Endodermal cell (in vitro differentiated cells): ENCODE measurements around the gene HYAL1. TPM values are rescaled to one million over a fixed set of nuclear protein-coding genes. Genes with fewer than 3 reads are reported as not detected.

ENCODE experiments used
- DNase-seq: peaks from one replicate; pipeline ENCODE4 v3.0.0-alpha.2; 2017
- H3K27ac ChIP-seq: 2 replicates; pipeline ENCODE4 v1.5.1; 2013; ENCODE audit warnings: mild to moderate bottlenecking, low read depth, low read length, moderate library complexity
- H3K27me3 ChIP-seq: 2 replicates; pipeline ENCODE4 v1.6.1; 2013; ENCODE audit warnings: mild to moderate bottlenecking, low read length, moderate library complexity; ENCODE audit not compliant: insufficient read depth, control insufficient read depth, poor library complexity, severe bottlenecking
- H3K36me3 ChIP-seq: 2 replicates; pipeline ENCODE4 v1.7.0; 2013; ENCODE audit warnings: mild to moderate bottlenecking, low read length, moderate library complexity; ENCODE audit not compliant: control insufficient read depth, insufficient read depth
- H3K4me1 ChIP-seq: one replicate; pipeline ENCODE4 v1.7.0; 2013; ENCODE audit warnings: low read length; ENCODE audit not compliant: control insufficient read depth, insufficient read depth
- H3K4me3 ChIP-seq: 2 replicates; pipeline ENCODE4 v1.5.1; 2013; ENCODE audit warnings: mild to moderate bottlenecking, low read length, moderate library complexity
- H3K9ac ChIP-seq: 2 replicates; pipeline ENCODE4 v1.6.1; 2013; ENCODE audit warnings: mild to moderate bottlenecking, low read length, moderate library complexity; ENCODE audit not compliant: poor library complexity, severe bottlenecking; ENCODE audit errors: extremely low read depth
- H3K9me3 ChIP-seq: 2 replicates; pipeline ENCODE4 v1.6.1; 2013; ENCODE audit warnings: mild to moderate bottlenecking, low read length, moderate library complexity; ENCODE audit not compliant: control insufficient read depth
- H3K27ac Mint-ChIP-seq: 2 replicates; pipeline ENCODE4 v1.8.0; 2020; ENCODE audit warnings: mixed read lengths
- H3K27me3 Mint-ChIP-seq: 2 replicates; pipeline ENCODE4 v1.8.0; 2021; ENCODE audit warnings: mild to moderate bottlenecking, mixed read lengths; ENCODE audit not compliant: insufficient read depth
- H3K36me3 Mint-ChIP-seq: 2 replicates; pipeline ENCODE4 v1.8.0; 2020; ENCODE audit warnings: low read depth, mixed read lengths
- H3K4me1 Mint-ChIP-seq: 2 replicates; pipeline ENCODE4 v1.8.0; 2020; ENCODE audit warnings: mixed read lengths
- H3K4me3 Mint-ChIP-seq: 2 replicates; pipeline ENCODE4 v1.8.0; 2020; ENCODE audit warnings: mild to moderate bottlenecking, moderate library complexity, mixed read lengths
- H3K9me3 Mint-ChIP-seq: 2 replicates; pipeline ENCODE4 v1.8.0; 2020; ENCODE audit warnings: mild to moderate bottlenecking, mixed read lengths
- CTCF ChIP-seq: fragments of 200-600 bp; sonication (generic); conservative IDR thresholded peaks from 2 replicates; pipeline ENCODE4 v1.5.0; 2021; ENCODE audit warnings: antibody characterized with exemption, mild to moderate bottlenecking
- WGBS, 2 experiments: methylation state at CpG; one replicate each; pipeline versions ENCODE4 v1.1.5 to v1.1.7; 2013; ENCODE audit warnings: missing lambda C conversion rate in 2 of 2, mixed read lengths in 1 of 2; ENCODE audit not compliant: insufficient coverage in 1 of 2, insufficient read length in 1 of 2; 5-methylcytosine and 5-hydroxymethylcytosine counted together
- total RNA-seq, 2 donors: library from RNA; stranded (reverse); fragmentation: NEBNext Ultra II Directional in 1 of 2; extraction: Animal tissue kit (Norgen Biotek cat#: 25700) in 1 of 2; gene quantifications; 2 replicates in 1 of 2; 3 replicates in 1 of 2; pipeline ENCODE4 v1.2.1, GENCODE V29; 2021

HYAL1 gene
- total RNA-seq, 2 donors from 2014 or later: 0.92 to 1.8 TPM

DNA sequence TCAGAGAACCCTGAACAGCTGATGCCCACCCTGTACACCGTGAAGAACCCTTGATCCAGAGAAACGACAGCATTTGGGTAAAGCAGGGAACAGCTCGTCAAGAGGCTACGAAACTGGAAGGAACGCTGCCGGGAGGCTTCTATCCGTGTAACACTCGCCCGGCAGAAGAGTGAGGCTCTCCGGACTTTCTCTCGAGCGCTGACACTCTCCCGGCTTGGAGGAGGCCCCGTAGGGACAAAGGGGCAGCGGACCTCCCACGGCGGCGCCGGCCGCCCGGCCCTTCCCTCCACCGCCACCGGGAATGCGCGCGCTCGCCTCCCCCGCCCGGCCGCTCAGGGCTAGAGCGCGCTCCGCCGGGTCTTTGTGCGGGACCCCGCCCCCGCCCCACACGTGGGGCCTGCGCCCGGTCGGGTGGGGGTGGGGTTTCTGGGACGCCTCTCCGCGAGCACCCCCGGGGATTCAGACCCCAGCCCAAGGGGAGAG is 17.5 kb upstream of the HYAL1 start:
- H3K27ac Mint-ChIP-seq: peak overlapping the region; percentile 93
- H3K27me3 Mint-ChIP-seq: no peaks in the 10 kb centered on the region
- H3K9me3 Mint-ChIP-seq: no peaks in the 10 kb centered on the region
- peak overlapping the region; percentile 100 for H3K27ac ChIP-seq
- peaks cover 35% of the 10 kb centered on the region for H3K4me1 Mint-ChIP-seq
- no peak for TF ChIP-seq CTCF
- WGBS, 2 experiments: 0% methylated on average over 14 to 45 of the region's 45 CpGs
- peaks cover 53% of the 10 kb centered on the region for H3K36me3 ChIP-seq
- peak overlapping the region; percentile 100 for H3K4me3 ChIP-seq
- peaks cover 38% of the 10 kb centered on the region for H3K36me3 Mint-ChIP-seq
- peak overlapping the region; percentile 97 for H3K9ac ChIP-seq
- H3K4me1 ChIP-seq: peaks cover 23% of the 10 kb centered on the region
- peak overlapping the region; percentile 87 for H3K4me3 Mint-ChIP-seq
- H3K27me3 ChIP-seq: no peaks in the 10 kb centered on the region
- H3K9me3 ChIP-seq: no peaks in the 10 kb centered on the region
- peak; percentile 90 for DNase-seq

GRCh38 chr3:50319894-50320625 is 16.7 kb upstream of the HYAL1 start:
- no peak overlapping the region for H3K27ac Mint-ChIP-seq
- no peak for TF ChIP-seq CTCF
- peaks cover 44% of the 10 kb centered on the region for H3K36me3 Mint-ChIP-seq
- peak overlapping the region; percentile 87 for H3K4me3 Mint-ChIP-seq
- H3K9me3 ChIP-seq: no peaks in the 10 kb centered on the region
- 90 to 94% methylated on average over 28 to 29 of the region's 29 CpGs for WGBS, 2 experiments
- DNase-seq: peak; percentile 45
- no peaks in the 10 kb centered on the region for H3K27me3 ChIP-seq
- H3K27me3 Mint-ChIP-seq: no peaks in the 10 kb centered on the region
- H3K4me1 Mint-ChIP-seq: peaks cover 35% of the 10 kb centered on the region
- H3K36me3 ChIP-seq: peaks cover 44% of the 10 kb centered on the region
- peak overlapping the region; percentile 97 for H3K9ac ChIP-seq
- H3K9me3 Mint-ChIP-seq: no peaks in the 10 kb centered on the region
- peaks cover 23% of the 10 kb centered on the region for H3K4me1 ChIP-seq
- peak overlapping the region; percentile 100 for H3K4me3 ChIP-seq
- no peak overlapping the region for H3K27ac ChIP-seq

- Histone ChIP-seq H3K4me3 (peak overlapping the region; percentile 56), H3K9ac (no peak overlapping the region), H3K27ac (no peak overlapping the region), H3K4me1 (peaks cover 21% of the 10 kb centered on the region), H3K36me3 (peaks cover 40% of the 10 kb centered on the region), H3K9me3 (no peaks in the 10 kb centered on the region), H3K27me3 (no peaks in the 10 kb centered on the region)
- H3K36me3 Mint-ChIP-seq: peaks cover 49% of the 10 kb centered on the region
- 96 to 99% methylated on average over 13 to 16 of the region's 16 CpGs for WGBS, 2 experiments
- no peaks in the 10 kb centered on the region for H3K9me3 Mint-ChIP-seq
- no peak for TF ChIP-seq CTCF
- no peak overlapping the region for H3K27ac Mint-ChIP-seq
- no peaks in the 10 kb centered on the region for H3K27me3 Mint-ChIP-seq
- DNase-seq: no peak
- peaks cover 31% of the 10 kb centered on the region for H3K4me1 Mint-ChIP-seq
- H3K4me3 Mint-ChIP-seq: peak overlapping the region; percentile 87
These were observed 16.0 kb upstream of the HYAL1 start for GRCh38 chr3:50319181-50319893.
